Progenitor cell of endocrine pancreas (in vitro differentiated cells): Measurements from ENCODE around the gene SEC16A. TPM values are rescaled to one million over a fixed set of nuclear protein-coding genes. Genes with fewer than 3 reads are reported as not detected.

Source experiments
- DNase-seq: peaks from one replicate; pipeline ENCODE4 v3.0.0; 2021; ENCODE audit warnings: low spot score; ENCODE audit not compliant: unreplicated experiment
- H3K27ac Mint-ChIP-seq: 2 replicates; pipeline ENCODE4 v1.8.0; 2021; ENCODE audit warnings: mild to moderate bottlenecking, moderate library complexity, mixed read lengths
- H3K27me3 Mint-ChIP-seq: 2 replicates; pipeline ENCODE4 v1.8.0; 2021; ENCODE audit warnings: mixed read lengths
- H3K36me3 Mint-ChIP-seq: 2 replicates; pipeline ENCODE4 v1.8.0; 2022; ENCODE audit warnings: mixed read lengths; ENCODE audit not compliant: insufficient read depth
- H3K4me1 Mint-ChIP-seq: 2 replicates; pipeline ENCODE4 v1.8.0; 2021; ENCODE audit warnings: low read depth, mixed read lengths
- H3K4me3 Mint-ChIP-seq: 2 replicates; pipeline ENCODE4 v1.8.0; 2021; ENCODE audit warnings: low read depth, mild to moderate bottlenecking, moderate library complexity, mixed read lengths
- H3K9me3 Mint-ChIP-seq: 2 replicates; pipeline ENCODE4 v1.8.0; 2021; ENCODE audit warnings: low read depth, mixed read lengths
- CTCF ChIP-seq: fragments of 200-600 bp; sonication (generic); IDR thresholded peaks from one replicate; pipeline ENCODE4 v1.5.0; 2021; ENCODE audit warnings: antibody characterized with exemption, mild to moderate bottlenecking; ENCODE audit not compliant: unreplicated experiment
- total RNA-seq: library from RNA; stranded (reverse); gene quantifications from 2 replicates; pipeline ENCODE4 v1.2.1, GENCODE V29; 2021

The SEC16A gene
- total RNA-seq, 1 donor from 2014 or later: 76.1 TPM

GRCh38 chr9:136416427-136416826, 66.4 kb downstream of the SEC16A start:
- no peak for TF ChIP-seq CTCF
- H3K36me3 Mint-ChIP-seq: peaks cover 15% of the 10 kb centered on the region
- H3K27ac Mint-ChIP-seq: no peak overlapping the region
- H3K4me3 Mint-ChIP-seq: no peak overlapping the region
- DNase-seq: no peak
- peaks cover 2% of the 10 kb centered on the region for H3K4me1 Mint-ChIP-seq
- H3K27me3 Mint-ChIP-seq: no peaks in the 10 kb centered on the region
- no peaks in the 10 kb centered on the region for H3K9me3 Mint-ChIP-seq

- peaks cover 13% of the 10 kb centered on the region for H3K36me3 Mint-ChIP-seq
- peaks cover 18% of the 10 kb centered on the region for H3K4me1 Mint-ChIP-seq
- no peaks in the 10 kb centered on the region for H3K27me3 Mint-ChIP-seq
- no peak overlapping the region for H3K27ac Mint-ChIP-seq
- no peak for TF ChIP-seq CTCF
- H3K4me3 Mint-ChIP-seq: no peak overlapping the region
- DNase-seq: no peak
- H3K9me3 Mint-ChIP-seq: no peaks in the 10 kb centered on the region
Observed at GRCh38 chr9:136412962-136413361, 69.9 kb downstream of the SEC16A start.

DNA sequence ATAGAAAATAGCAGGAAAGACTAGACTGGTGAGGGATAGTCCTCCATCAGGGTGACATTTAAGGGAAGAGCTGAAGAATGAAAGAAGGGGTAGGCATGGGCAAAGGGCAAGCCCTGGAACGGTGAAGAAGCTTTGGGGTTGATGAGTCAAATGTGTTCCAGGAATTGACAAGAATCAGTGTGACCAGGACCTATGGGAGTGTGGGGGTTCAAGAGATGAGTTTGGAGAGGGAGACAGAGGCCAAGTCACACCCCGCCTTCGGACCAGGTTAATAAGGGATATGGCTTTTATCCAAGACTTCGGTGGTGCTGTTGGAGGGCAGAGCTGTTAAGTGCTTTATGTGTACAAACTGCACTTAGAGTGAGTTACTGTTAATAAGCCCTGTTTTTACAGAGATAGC, 71.5 kb downstream of the SEC16A start:
- H3K36me3 Mint-ChIP-seq: peaks cover 8% of the 10 kb centered on the region
- no peak for DNase-seq
- no peak for TF ChIP-seq CTCF
- peak overlapping the region; percentile 92 for H3K4me3 Mint-ChIP-seq
- peak overlapping the region; percentile 98 for H3K27ac Mint-ChIP-seq
- no peaks in the 10 kb centered on the region for H3K27me3 Mint-ChIP-seq
- peaks cover 18% of the 10 kb centered on the region for H3K4me1 Mint-ChIP-seq
- H3K9me3 Mint-ChIP-seq: no peaks in the 10 kb centered on the region

- peak within 1 kb of the TSS; percentile 92 for H3K4me3 Mint-ChIP-seq
- no peak for TF ChIP-seq CTCF
- H3K4me1 Mint-ChIP-seq: peaks cover 18% of the 10 kb centered on the region
- H3K27me3 Mint-ChIP-seq: no peaks in the 10 kb centered on the region
- H3K36me3 Mint-ChIP-seq: peaks cover 8% of the 10 kb centered on the region
- peak; percentile 75 for DNase-seq
- H3K9me3 Mint-ChIP-seq: no peaks in the 10 kb centered on the region
- H3K27ac Mint-ChIP-seq: peak within 1 kb of the TSS; percentile 98
Observed at GRCh38 chr9:136410500-136411287, 72.1 kb downstream of the SEC16A start, which contains the start of the genes ENTR1 and PMPCA. TSS of gene ENTR1 (minus strand) at chr9:136410614. CDS start at chr9:136410397, 217 bp downstream. TSS of gene PMPCA (plus strand) at chr9:136410658. CDS start at chr9:136410669, 11 bp downstream.

- Mint-ChIP-seq H3K4me3 (peak overlapping the region; percentile 88), H3K4me1 (peaks cover 18% of the 10 kb centered on the region), H3K9me3 (no peaks in the 10 kb centered on the region), H3K36me3 (peaks cover 11% of the 10 kb centered on the region), H3K27ac (peak overlapping the region; percentile 92), H3K27me3 (no peaks in the 10 kb centered on the region)
- no peak for DNase-seq
- no peak for TF ChIP-seq CTCF
Observed at GRCh38 chr9:136409557-136410455, 73.0 kb downstream of the SEC16A start.
